GM21515 (cell line): ENCODE results near the gene SPEG.

Source experiments
- ATAC-seq: cut with Tn5 transposase; IDR thresholded peaks from one replicate; pipeline ENCODE4 v1.9.1; 2021; ENCODE audit not compliant: unreplicated experiment

SPEG gene

DNA sequence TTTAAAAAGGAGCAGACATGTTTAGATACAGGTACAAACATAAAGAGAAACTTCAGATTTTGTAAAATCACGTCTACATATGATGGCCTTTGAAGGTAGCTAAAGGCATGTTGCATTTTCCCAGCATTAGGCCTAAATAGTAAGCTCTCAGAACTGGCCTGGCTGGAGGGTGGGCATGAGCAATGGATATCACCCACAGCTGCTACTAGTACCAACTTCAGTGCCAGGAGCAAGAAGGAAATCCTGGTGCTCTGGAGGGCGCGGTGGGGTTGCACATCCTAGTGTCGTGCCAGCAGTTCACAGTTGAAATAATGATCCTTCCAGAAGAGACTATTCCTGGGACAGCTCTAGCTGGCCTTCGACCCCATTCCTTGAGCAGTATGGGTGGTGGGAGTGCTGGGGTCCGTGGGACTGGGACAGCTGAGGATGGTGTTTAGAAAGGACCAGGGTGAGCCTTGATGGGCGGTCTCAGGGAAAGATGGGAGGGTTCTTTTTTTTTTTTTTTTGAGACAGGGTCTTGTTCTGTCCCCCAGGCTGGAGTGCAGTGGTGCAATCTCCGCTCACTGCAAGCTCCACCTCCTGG is 11.6 kb upstream of the SPEG start:
- no peak for ATAC-seq

DNA sequence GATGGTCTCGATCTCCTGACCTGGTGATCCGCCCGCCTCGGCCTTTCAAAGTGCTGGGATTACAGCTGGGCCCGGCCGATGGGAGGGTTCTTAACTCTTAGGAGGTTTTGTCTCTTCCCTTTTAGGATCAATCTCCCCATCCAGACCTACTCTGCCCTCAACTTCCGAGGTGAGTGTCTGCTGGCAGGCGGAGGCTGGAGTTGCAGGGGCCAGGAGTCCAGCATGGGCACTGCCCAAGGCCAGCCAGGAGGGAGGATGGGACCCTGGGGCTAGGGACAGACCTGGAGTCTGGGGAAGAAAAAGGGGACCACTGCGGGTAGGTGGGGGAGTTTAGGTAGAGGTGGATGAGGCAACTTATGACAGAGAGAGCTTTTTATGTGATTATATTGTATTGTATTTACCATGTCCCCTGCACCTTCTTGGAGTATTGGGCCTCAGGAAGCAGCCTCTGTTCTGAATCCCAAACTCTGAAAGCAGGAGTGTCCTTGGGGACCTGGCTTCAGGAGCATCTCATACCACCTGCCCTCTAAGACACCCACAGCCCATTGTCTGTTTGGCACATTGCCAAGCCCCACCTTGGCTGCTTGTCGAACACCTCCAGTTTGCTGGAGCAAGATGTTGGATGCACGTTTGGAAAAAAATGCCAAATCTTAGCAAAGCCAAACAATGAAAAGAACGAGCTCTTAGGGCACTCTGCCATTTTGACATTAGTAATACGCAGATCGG is 10.8 kb upstream of the SPEG start:
- no peak for ATAC-seq

DNA sequence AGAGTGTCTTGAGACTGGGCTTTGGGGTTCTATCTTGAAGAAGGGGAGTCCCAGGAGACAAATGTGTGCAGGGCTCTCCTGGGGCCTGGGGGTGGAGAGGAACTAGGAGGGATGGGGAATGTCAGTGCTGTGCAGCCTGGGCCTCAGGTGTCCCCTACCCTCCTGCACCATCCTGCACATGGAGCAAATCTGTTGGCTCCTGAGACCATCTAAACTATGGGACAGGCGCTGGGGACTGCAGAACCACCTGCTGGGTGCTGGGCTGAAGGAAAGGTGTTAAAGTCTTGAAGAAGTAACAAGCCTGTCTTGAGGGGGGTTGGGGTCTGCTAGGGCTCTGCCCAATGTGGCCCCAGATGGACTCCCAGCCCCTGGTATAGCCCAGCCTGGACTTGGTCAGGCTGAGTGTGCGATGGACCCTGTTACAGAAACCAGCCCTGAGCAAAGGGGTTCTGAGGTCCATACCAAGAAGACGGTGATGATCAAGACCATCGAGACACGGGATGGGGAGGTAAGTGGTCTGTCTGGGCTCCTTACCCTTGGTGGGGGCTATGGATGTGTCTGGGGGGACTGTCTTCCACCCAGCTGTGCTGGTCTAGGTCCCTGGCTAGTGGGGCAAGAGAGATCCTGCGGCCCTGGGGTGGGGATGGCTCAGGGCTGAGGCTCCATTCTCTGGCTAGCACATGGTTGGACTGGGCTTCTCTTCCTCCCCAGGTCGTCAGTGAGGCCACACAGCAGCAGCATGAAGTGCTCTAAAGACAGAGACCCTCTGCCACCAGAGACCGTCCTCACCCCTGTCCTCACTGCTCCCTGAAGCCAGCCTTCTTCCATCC is 9.2 kb upstream of the SPEG start:
- no peak for ATAC-seq

DNA sequence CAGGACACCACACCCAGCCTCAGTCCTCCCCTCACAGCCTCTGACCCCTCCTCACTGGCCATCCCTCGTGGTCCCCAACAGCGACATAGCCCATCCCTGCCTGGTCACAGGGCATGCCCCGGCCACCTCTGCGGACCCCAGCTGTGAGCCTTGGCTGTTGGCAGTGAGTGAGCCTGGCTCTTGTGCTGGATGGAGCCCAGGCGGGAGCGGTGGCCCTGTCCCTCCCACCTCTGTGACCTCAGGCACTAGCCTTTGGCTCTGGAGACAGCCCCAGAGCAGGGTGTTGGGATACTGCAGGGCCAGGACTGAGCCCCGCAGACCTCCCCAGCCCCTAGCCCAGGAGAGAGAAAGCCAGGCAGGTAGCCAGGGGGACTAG is 8.6 kb upstream of the SPEG start:
- ATAC-seq = no peak

DNA sequence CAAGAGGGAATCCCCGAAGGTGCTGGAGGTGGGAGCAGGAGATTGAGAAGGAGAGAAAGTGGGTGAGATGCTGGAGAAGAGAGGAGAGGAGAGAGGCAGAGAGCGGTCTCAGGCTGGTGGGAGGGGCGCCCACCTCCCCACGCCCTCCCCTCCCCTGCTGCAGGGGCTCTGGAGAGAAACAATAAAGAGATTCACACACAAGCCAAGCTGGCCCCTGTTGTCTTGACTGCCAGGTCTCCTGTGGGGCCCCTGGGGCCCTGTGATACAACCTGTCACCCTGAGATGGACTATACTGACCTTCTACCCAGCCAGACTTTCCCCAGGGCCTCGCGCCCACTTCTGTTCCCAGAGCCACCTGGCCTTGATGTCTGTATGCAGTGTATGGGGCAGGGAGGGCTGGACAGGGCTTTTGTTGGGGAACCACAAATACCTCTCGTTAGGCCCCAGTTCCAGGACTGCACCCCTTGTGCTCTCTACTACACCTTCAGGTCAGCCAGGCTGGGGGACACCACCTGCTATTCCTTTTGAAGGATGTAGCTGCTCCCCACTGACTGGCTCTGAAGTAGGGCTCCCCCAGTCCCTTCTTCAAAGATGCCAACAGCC is 8.0 kb upstream of the SPEG start:
- no peak for ATAC-seq

DNA sequence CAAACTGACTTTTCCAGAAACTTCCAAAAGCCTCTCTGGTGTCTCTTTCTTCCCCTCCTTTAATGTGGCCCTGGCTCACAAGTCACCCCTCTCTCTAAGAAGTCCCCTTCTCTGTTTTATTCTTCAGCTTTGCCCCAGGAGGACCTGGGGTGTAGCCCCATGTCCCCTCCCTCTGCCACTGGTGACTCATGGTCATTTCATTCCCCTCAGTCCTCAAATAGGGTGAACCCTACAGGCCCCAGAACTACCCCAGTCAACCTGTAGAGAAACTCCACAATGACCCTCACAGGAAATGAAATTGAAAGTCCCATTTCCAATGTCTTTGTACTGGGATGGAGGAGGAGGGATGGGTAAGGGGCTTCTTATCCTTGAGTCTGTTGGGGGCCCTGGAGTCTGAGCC is 6.2 kb upstream of the SPEG start:
- no peak for ATAC-seq

DNA sequence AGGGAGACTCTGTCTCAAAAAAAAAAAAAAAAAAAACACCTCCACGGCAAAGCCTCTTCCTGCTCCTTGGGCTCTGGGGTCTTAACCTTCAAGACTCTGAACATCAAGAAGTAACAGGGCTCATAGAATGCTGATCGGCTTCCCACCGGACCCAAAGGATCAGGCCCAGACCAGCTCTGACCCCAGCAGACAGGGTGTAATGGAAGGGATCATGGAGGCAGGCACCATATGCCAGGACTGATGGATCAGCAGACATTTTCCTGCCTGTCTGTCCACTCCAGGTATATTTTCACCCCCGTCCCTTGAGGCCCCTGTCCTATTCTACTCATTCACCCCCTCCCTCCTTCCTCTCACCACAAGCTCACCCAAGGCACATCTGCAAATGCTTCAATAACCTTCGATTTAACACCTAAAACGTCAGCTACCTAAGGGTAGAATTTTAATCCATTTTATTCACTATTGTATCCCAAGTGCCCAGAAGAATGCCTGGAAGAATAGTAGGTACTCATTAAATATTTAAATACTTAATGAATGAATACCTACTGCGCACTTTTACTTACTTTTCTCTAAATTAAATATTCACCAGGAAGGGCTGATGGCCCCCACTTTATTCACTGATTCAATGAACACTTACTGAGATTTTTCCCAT is 4.6 kb upstream of the SPEG start:
- ATAC-seq = no peak

DNA sequence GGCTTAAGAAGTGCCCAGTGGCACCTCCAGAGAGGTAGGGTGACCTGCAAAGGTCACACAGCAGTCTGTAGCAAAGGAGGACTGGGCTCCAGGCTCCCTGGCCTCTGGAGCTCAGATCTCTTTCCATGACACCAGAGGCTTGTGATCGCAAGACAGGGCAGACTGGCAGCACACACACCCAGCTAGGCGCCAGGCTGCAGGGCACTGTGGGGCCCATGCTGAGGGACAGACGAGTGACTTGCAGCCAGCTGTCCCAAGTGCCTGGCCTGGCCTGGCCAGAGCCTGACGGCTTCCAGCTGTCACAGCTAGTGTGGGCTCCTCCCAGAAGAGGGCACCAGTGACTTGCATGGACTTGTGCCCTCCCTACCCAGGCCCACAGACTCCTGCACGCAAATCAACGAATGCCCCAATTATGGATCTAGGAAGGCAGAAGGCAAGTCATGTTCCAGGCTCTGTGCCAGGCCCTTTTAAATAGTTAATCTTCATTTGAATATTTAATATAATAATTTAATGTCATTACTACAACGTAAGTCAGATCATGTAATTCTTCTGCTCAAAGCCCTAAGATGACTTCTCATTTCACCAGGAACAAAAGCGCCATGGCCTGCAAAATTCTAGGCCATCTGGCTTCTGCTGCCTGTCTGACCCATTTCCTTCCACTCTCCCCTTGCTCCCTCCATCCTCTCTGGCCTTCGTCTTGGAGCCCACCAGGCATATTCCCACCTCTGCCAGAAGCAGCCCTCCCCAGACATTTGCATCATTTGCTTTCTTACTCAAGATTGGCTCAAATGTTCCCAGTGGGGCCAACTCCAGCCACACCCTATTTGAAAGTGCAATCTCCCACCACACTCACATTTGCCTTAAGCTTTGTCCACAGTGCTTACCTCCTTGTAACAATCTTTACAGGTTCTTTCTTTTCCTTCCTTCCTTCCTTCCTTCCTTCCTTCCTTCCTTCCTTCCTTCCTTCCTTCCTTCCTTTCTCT is 3.7 kb upstream of the SPEG start:
- ATAC-seq = no peak

DNA sequence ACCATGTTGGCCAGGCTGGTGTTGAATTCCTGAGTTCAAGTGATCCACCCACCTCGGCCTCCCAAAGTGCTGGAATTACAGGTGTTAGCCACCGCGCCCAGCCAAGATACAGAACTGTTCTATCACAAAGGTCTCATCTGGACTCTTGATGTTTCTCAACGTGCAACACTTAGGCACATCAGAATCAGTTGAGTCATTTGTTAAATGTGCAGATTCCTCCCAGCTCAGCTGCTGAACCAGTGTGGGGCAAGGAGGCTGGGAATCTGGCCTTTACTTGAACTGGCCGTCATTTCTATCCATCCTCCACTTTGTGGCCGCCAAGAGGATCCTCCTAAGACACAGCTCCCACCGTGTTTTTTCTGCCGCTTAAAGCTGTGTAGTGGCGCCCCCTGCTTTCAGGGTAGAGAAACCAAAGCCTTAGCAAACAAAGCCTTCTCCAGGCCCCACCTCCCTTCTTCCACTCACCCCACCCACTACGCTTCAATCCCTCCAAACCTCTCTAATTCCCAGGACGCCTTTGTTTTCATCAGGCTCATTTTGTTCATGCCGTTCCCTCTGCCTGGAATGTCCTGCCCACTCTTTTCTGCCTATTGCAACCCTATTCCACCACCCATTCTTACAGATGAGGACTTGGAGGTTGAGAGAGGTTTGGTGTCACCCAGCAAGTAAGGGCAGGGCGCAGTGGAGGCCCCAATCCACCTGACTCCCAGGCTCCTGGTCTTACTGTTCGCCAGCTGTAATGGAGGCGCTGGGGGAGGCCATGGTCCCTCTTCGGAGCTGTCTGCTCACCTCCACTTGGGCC is 776 bp upstream of the SPEG start:
- no peak for ATAC-seq

DNA sequence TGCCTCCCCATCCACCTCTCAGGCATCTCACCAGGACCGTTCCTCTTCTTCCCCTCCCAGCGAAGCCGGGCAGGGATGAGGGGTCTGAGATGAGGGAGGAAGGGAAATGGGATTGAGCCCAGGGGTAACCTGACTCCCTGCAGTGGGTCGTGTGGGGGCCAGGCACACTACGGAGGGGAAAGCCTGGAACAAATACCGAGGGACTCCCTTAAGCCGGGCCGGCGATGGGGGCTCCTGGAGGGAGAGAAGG is 250 bp upstream of the SPEG start:
- no peak for ATAC-seq

DNA sequence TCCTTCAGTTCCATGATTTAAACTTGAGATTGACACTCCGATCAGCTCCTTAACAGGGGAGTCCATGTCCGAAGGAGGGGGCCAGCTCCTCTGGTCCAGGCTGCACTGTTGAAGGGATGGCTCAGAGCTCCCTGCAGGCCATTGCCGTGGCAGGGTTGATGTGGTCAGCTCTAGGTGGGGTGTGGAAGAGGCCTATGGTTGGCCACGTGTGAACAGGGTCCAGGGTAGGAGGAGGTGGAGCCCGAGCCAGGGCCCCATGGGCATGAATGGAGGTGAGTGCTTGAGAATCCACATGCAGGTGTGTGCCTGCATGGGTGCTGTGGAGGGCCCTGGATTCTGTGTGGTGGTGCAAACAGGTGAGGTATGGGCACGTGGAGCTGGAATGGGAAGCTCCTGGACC is 1.1 kb downstream of the SPEG start:
- ATAC-seq = no peak

DNA sequence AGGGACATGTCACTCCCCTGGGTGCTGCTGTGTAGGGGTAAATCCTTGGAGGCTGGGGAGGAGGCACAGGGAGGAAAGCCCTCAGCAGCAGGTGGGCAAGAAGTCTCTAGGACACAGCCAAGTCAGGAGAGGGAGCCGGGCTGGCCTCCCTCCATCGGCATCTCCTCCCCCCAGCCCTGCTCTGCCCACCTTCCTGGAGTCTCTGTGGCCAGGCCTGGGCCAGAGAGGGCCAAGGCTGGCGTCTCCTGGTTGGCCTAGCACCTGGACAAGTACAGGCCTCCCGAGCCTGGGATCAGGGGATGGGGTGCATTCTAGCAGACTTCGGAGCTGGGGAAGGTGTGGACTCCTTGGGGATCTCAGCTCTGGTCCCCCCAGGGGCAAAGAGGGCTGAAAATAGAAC is 1.8 kb downstream of the SPEG start:
- no peak for ATAC-seq

DNA sequence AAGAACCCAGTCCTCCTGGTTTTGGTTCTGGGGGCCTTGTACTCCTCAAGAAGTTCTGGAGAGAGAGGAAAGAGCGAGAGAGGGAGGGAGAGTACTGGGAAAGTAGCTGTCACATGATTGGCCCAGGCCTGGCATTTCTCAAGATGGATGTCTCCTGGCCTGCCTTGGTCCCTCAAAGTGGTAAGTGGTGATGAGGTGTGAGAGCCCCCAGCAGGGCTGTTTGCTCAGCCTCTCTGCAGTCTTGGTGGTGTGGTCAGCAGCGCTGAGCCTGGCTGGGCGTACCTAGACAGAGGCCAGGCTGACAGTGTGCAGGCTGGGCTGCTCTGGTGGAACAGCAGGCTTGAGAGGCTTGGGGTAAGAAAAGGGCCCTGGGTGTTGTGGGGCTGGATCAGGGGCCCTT is 2.5 kb downstream of the SPEG start:
- no peak for ATAC-seq

DNA sequence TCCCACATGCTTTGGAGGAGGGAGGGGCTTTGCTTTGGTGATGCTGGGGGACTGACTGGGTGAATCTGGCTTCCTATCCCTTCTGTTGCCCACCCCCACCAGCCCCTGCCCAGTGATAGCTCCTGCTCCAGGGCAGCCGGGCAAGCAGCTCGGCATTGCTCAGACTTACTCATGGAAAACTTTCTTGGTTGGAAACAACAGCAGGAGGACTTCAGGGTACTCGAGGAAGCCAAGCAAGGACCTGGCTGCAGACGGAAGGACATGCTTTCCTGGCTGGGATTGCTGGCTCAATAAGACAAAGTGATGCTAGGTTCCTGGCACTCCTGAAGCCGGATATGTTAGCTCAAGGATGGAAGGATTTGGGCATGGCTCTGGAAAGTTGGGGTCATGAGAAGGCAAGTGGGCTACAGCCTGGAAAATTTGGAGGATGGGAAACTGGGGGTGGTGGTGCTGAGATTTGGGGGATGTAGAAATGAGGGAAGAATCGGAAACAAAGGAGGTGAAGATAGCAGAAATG is 3.1 kb downstream of the SPEG start:
- ATAC-seq = no peak

DNA sequence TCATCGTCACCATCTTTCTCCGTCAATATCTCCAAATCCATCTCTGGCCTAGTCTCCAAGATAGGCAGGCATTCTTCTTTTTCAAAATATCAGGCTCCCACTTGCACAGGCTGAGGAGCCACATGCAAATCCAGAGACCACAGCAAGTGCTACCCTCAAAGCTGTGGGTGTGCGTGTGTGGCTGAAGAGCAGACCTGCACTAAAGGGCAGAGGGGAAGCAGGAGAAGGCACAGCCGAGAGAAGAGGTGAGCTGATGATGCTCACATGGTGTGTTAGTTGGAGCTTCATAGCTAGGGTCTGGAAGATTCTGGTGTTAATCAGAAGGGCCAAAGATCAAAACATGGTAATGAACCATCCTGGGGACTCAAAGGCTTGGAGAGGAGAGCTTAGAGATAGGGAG is 3.8 kb downstream of the SPEG start:
- ATAC-seq = no peak

DNA sequence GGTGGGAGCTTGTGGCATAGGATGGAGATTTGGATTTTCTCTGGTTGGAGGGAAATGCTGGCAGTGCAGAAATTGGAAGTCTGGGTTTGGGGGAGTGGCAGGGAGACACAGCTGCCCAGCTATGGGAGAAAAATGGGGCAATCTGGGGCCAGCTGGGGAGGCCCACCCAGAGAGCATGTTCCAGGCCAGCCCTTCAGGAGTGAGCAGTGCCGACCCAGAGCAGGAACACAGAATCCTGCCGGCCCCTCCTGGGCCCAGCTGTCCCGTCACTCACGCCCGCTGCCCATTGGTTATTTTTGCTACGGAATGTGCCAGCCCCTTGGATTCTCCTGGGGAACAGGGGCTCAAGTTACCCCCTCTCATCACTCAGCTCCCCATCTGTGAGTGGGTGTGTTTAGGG is 4.9 kb downstream of the SPEG start:
- ATAC-seq = no peak

DNA sequence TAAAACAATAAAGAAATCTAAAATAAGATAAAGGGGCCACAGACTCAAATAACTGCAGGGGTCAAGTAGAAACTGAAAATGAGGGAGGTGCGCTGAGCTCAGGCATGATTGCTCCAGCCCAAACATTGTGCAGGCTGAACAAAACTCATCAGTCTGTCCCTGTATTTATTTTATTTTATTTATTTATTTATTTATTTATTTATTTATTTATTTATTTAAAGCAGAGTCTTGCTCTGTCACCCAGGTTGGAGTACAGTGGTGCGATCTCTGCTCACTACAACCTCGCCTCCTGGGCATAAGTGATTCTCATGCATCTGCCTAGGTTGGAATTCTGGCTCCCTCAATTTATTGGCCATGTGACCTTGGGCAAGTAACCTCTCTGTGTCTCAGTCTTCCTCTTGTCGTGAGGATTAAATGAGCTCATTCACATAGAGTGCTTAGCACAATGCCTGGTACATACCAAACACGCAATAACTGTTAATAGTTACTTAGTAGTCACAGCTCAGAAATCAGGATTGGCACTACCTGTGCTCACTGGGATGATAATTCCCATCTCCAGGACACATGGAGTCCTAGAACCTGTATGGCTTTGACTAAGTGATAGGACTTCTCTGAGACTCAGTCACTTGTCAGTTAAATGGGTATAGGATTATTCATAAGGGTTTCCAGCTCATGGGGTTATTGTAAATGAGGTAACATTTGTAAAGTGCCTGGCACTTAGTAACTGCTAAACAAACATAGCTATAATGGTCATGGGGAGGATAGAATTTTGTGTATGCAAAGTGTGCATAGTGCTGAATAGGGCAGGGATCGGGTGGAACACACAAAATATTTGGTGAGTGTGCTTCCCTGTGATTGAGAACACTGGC is 6.0 kb downstream of the SPEG start:
- ATAC-seq = no peak

DNA sequence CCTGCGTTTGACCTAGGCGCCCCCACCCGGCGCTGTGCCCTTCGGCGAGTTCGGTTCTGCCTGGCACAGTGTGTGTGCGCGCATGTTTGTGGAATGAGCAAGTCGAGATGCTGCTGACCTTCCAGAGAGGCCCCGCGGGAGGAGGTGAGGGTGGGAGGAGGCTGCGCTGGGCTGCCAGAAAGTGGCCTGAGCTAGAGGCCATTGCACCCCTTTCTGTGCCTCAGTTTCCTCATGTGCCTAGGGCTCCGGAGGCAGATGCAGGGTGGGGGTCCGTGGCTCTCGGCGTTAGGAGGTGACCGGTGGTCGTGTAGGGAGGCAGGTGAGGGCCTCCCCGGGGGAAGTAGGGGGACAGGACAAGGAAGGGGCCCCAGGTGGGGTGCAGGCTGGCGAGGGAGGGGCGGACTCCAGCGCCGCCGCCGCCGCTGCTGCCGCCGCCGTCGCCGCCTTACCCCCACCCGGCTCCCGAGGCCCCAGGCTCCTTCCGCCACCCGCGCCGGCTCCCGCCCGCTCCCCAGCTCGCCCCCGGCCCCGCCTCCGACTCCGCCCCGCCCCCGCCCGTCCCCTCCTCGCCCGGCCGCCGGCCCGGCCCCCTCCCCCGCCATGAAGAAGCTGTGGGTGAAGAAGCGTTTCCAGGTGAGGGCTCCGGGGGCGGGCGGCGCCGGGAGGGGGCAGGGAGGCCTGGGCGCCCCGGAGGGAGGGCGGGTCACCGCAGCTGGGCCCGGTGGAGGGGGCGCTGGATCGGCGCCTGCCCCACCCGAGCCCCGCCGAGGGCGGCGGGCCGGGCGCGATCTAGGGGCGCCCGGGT is 7.0 kb downstream of the SPEG start:
- ATAC-seq = no peak
